GM19193 (cell line): ENCODE results near the gene ADD3.

Experiments used
- POLR2A ChIP-seq: IDR thresholded peaks from 4 replicates; pipeline ENCODE4 v1.6.1; 2011; ENCODE audit not compliant: insufficient read depth, insufficient read length; ENCODE audit errors: extremely low read depth

ADD3 gene

GRCh38 chr10:110032801-110033700 is 25.3 kb downstream of the ADD3 start:
- TF ChIP-seq POLR2A = no peak

- TF ChIP-seq POLR2A = no peak
Observed at GRCh38 chr10:110033701-110034235, 26.0 kb downstream of the ADD3 start.

- no peak for TF ChIP-seq POLR2A
Observed at GRCh38 chr10:110034596-110034995, 26.8 kb downstream of the ADD3 start.

- no peak for TF ChIP-seq POLR2A
Observed at GRCh38 chr10:110035070-110035921, 27.5 kb downstream of the ADD3 start.

- no peak for TF ChIP-seq POLR2A
Observed at GRCh38 chr10:110036640-110037039, 28.9 kb downstream of the ADD3 start.

GRCh38 chr10:110039254-110039653 is 31.5 kb downstream of the ADD3 start:
- no peak for TF ChIP-seq POLR2A

- no peak for TF ChIP-seq POLR2A
Observed at GRCh38 chr10:110040108-110040507, 32.3 kb downstream of the ADD3 start.

- no peak for TF ChIP-seq POLR2A
Observed at GRCh38 chr10:110040767-110041478, 33.1 kb downstream of the ADD3 start.

GRCh38 chr10:110041479-110041829 is 33.7 kb downstream of the ADD3 start:
- no peak for TF ChIP-seq POLR2A

GRCh38 chr10:110042181-110042580 is 34.4 kb downstream of the ADD3 start:
- TF ChIP-seq POLR2A = no peak

- no peak for TF ChIP-seq POLR2A
Observed at GRCh38 chr10:110042891-110043290, 35.1 kb downstream of the ADD3 start.

- TF ChIP-seq POLR2A = no peak
Observed at GRCh38 chr10:110044681-110045080, 36.9 kb downstream of the ADD3 start.

- no peak for TF ChIP-seq POLR2A
Observed at GRCh38 chr10:110045772-110046171, 38.0 kb downstream of the ADD3 start.

GRCh38 chr10:110048781-110049180 is 41.0 kb downstream of the ADD3 start:
- TF ChIP-seq POLR2A = no peak

GRCh38 chr10:110051487-110051886 is 43.7 kb downstream of the ADD3 start:
- TF ChIP-seq POLR2A = no peak
